Mammary epithelial cell (primary cell): ENCODE data around the gene MYMX.

Experiments used
- EZH2 ChIP-seq: IDR thresholded peaks from 2 replicates; pipeline ENCODE4 v1.6.1; 2012; ENCODE audit warnings: low read length, inconsistent platforms, borderline replicate concordance
- TF ChIP-seq, protein P1 (sequence below), 2 donors: IDR thresholded peaks in 1 of 2; conservative IDR thresholded peaks in 1 of 2; 2 replicates each; pipeline ENCODE4 v1.5.1; 2011 to 2012; ENCODE audit warnings: inconsistent platforms in 2 of 2, low read length in 2 of 2, mild to moderate bottlenecking in 2 of 2, control low read depth in 1 of 2, low read depth in 1 of 2; ENCODE audit not compliant: insufficient read depth in 1 of 2; ENCODE audit errors: extremely low read depth in 1 of 2

DNA sequence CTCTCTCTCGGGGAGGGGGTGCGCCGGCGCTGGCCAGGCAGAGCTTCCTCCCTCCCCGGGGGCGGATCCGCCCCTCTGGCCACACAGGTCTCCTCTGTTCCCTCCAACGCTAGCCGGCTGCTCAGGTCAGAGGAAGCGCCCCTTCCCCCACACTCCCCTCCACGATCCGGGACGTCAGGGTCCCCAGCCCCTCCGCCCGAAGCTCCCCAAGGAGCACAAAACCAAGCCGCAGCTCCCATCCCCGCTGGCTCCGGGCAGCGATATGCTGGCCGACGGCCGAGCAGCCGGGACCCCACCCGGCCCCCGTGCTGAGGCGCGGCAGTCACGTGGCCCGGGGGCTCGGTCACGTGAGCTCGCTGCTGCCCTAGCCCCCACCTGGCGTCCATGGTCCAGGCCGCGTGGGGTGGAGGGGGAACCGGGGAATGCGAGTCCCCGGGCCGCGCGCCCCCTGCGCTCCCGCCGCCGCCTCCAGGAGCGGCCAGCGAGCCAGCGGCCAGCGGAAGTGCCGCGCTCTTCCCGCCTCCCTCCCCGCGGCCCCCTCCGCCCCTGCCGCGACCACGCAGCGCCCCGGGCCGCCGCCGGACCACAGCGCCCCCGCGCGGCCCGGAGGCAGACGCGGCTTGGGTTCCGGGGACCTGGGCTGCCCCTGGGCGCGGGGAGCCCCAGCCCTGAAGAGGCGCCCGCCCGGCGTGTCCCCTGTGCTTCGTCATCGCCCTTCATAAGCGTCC lies 40.5 kb downstream of the MYMX start, which contains the start of gene SLC35B2:
- TF ChIP-seq, protein P1, sequence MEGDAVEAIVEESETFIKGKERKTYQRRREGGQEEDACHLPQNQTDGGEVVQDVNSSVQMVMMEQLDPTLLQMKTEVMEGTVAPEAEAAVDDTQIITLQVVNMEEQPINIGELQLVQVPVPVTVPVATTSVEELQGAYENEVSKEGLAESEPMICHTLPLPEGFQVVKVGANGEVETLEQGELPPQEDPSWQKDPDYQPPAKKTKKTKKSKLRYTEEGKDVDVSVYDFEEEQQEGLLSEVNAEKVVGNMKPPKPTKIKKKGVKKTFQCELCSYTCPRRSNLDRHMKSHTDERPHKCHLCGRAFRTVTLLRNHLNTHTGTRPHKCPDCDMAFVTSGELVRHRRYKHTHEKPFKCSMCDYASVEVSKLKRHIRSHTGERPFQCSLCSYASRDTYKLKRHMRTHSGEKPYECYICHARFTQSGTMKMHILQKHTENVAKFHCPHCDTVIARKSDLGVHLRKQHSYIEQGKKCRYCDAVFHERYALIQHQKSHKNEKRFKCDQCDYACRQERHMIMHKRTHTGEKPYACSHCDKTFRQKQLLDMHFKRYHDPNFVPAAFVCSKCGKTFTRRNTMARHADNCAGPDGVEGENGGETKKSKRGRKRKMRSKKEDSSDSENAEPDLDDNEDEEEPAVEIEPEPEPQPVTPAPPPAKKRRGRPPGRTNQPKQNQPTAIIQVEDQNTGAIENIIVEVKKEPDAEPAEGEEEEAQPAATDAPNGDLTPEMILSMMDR (conservative IDR thresholded peaks at IDR 0.05 in 1 of 2, IDR thresholded peaks at IDR 0.05 in 1 of 2; ENCODE audit: extremely low read depth in 1 of 2, insufficient read depth in 1 of 2, low read depth in 1 of 2, low read length in 2 of 2): peak; percentile 36 to 53
- TF ChIP-seq EZH2: no peak
